K562 (cell line): ENCODE data around the gene LPCAT3. TPM values are rescaled to one million over a fixed set of nuclear protein-coding genes. Genes with fewer than 3 reads are reported as not detected.

Experiments
- ATF2 ChIP-seq: sonication (generic); formaldehyde crosslinking; IDR thresholded peaks from 2 replicates; pipeline ENCODE4 v1.8.1; 2022; ENCODE audit warnings: missing genetic modification reagents
- CBFB ChIP-seq: sonication (generic); formaldehyde crosslinking; IDR thresholded peaks from 2 replicates; pipeline ENCODE4 v1.4.0; 2020; ENCODE audit warnings: mild to moderate bottlenecking, missing genetic modification reagents
- ETV5 ChIP-seq: sonication (generic); formaldehyde crosslinking; IDR thresholded peaks from 2 replicates; pipeline ENCODE4 v1.4.0; 2020; ENCODE audit warnings: low read depth, mild to moderate bottlenecking, missing genetic modification reagents
- FOXP1 ChIP-seq: sonication (generic); formaldehyde crosslinking; IDR thresholded peaks from 2 replicates; pipeline ENCODE4 v1.8.0; 2022; ENCODE audit warnings: mild to moderate bottlenecking, missing genetic modification reagents
- GTF2E2 ChIP-seq: fragments of 200-800 bp; sonication (Bioruptor generic); IDR thresholded peaks from 2 replicates; pipeline ENCODE4 v1.6.1; 2016; ENCODE audit warnings: missing genetic modification characterization, missing compliant biosample characterization
- ILK ChIP-seq: fragments of 450-650 bp; IDR thresholded peaks from 2 replicates; pipeline ENCODE4 v1.6.1; 2016; ENCODE audit warnings: missing genetic modification characterization, low read depth, mild to moderate bottlenecking, missing compliant biosample characterization, moderate library complexity, borderline replicate concordance
- KDM4B ChIP-seq, 2 experiments: fragments of 450-650 bp in 1 of 2; sonication (generic) in 1 of 2; IDR thresholded peaks; 2 replicates each; pipeline ENCODE4 v1.6.1; 2016 to 2017; ENCODE audit warnings: borderline replicate concordance in 2 of 2, antibody characterized with exemption in 1 of 2, low read depth in 1 of 2, mild to moderate bottlenecking in 1 of 2
- MBD2 ChIP-seq: sonication (generic); IDR thresholded peaks from 2 replicates; pipeline ENCODE4 v1.6.1; 2016; ENCODE audit warnings: low read depth, borderline replicate concordance
- MED1 ChIP-seq: sonication (generic); formaldehyde crosslinking; IDR thresholded peaks from 2 replicates; pipeline ENCODE4 v1.8.1; 2023; ENCODE audit warnings: missing genetic modification reagents, borderline replicate concordance
- RNF2 ChIP-seq: sonication (generic); IDR thresholded peaks from 2 replicates; pipeline ENCODE4 v1.6.1; 2016
- ZBTB26 ChIP-seq: fragments of 450-650 bp; formaldehyde crosslinking; IDR thresholded peaks from 2 replicates; pipeline ENCODE4 v1.4.0; 2022; ENCODE audit warnings: missing genetic modification characterization
- ZNF121 ChIP-seq: sonication (generic); formaldehyde crosslinking; conservative IDR thresholded peaks from 2 replicates; pipeline ENCODE4 v1.8.0; 2022; ENCODE audit warnings: missing genetic modification reagents
- ZNF561 ChIP-seq: fragments of 450-650 bp; formaldehyde crosslinking; conservative IDR thresholded peaks from 2 replicates; pipeline ENCODE4 v1.4.0; 2020; ENCODE audit warnings: mild to moderate bottlenecking, moderate library complexity
- ZNF609 ChIP-seq: sonication (generic); formaldehyde crosslinking; IDR thresholded peaks from 2 replicates; pipeline ENCODE4 v1.8.1; 2023; ENCODE audit warnings: missing genetic modification reagents, mild to moderate bottlenecking, borderline replicate concordance
- ZNF644 ChIP-seq: fragments of 200-800 bp; sonication (Bioruptor generic); IDR thresholded peaks from 2 replicates; pipeline ENCODE4 v1.6.1; 2016; ENCODE audit warnings: low read depth, missing genetic modification characterization, missing compliant biosample characterization
- polyA plus RNA-seq, 8 experiments: library from polyadenylated mRNA; depleted of rRNA in 4 of 8; stranded (reverse) in 5 of 8; unstranded in 3 of 8; fragments of >200 nt; fragmentation: Nextera tagmentation in 2 of 8; fragmentation: Illumina TruSeq in 1 of 8; extraction: Ambion mirVana in 2 of 8; extraction: Trizol in 1 of 8; gene quantifications; 2 replicates each; pipeline versions ENCODE4 v1.2.1 to v1.2.3, GENCODE V29; 2011 to 2014; ENCODE audit warnings: inconsistent platforms in 1 of 8, missing spikeins in 1 of 8
- total RNA-seq, 7 experiments: library from RNA; depleted of rRNA in 6 of 7; stranded (reverse); fragments of >200 nt in 6 of 7; fragmentation: Illumina TruSeq in 2 of 7; extraction: Trizol in 2 of 7; gene quantifications; 2 replicates each; pipeline versions ENCODE4 v1.2.1 to v1.2.3, GENCODE V29; 2011 to 2021; ENCODE audit warnings: low replicate concordance in 1 of 7
- TF ChIP-seq, protein P1 (sequence below), 2 experiments: fragments of 450-650 bp; IDR thresholded peaks; 2 replicates each; pipeline ENCODE4 v1.6.1; 2016
- TF ChIP-seq, protein P2 (sequence below): fragments of 450-650 bp; IDR thresholded peaks from 2 replicates; pipeline ENCODE4 v1.6.1; 2014; ENCODE audit warnings: low read depth, mild to moderate bottlenecking, moderate library complexity, borderline replicate concordance

Gene LPCAT3
- total and polyA plus RNA-seq, 9 of the 15 experiments (the other 6 are each of a cell fraction or from before 2014, with no cell fraction given): 4.9 to 52.5 (median 25.3) TPM

DNA sequence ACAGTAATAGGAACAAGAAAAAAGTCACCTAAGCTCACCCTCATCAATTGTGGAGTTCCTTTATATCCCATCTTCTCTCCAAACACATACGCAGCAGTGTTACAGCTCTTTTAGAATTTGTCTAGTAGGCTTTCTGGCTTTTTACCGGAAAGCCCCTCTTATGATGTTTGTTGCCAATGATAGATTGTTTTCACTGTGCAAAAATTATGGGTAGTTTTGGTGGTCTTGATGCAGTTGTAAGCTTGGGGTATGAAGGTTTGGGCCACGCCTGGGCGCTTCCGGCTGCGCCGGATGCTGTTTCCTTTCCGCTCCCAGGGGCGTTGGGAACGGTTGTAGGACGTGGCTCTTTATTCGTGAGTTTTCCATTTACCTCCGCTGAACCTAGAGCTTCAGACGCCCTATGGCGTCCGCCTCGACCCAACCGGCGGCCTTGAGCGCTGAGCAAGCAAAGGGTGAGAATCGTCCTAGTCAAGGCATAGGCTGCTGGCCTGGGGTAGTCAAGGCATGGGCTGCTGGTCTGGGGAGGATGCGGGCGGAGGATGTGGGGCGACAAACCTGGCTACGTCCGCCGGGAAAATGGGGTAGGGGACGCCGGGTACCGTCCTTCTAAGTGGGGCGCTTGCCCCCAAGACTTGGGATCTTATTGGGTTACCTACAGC lies 74.4 kb downstream of the LPCAT3 start, which contains the start of the genes C12orf57 and RNU7-1 (continued):
- TF ChIP-seq ZNF561 (CRISPR knock-in tag) (peak; percentile 87), FOXP1 (CRISPR knock-in tag) (no peak), ILK (no peak), ETV5 (CRISPR knock-in tag) (no peak), KDM4B (IDR thresholded peaks at IDR 0.05; ENCODE audit: borderline replicate concordance in 2 of 2, low read depth in 1 of 2) (peak in 1 of 2 experiments; percentile 97; a peak in 2 of 4 replicates), MBD2 (peak; percentile 87), CBFB (CRISPR knock-in tag) (no peak), ATF2 (CRISPR knock-in tag) (no peak), ZBTB26 (CRISPR knock-in tag) (peak; percentile 99), ZNF609 (no peak), GTF2E2 (tag) (peak; percentile 100), RNF2 (peak; percentile 99), MED1 (CRISPR knock-in tag) (no peak), ZNF121 (no peak), ZNF644 (tag) (no peak)
- TF ChIP-seq, protein P1, sequence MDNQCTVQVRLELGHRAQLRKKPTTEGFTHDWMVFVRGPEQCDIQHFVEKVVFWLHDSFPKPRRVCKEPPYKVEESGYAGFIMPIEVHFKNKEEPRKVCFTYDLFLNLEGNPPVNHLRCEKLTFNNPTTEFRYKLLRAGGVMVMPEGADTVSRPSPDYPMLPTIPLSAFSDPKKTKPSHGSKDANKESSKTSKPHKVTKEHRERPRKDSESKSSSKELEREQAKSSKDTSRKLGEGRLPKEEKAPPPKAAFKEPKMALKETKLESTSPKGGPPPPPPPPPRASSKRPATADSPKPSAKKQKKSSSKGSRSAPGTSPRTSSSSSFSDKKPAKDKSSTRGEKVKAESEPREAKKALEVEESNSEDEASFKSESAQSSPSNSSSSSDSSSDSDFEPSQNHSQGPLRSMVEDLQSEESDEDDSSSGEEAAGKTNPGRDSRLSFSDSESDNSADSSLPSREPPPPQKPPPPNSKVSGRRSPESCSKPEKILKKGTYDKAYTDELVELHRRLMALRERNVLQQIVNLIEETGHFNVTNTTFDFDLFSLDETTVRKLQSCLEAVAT (IDR thresholded peaks at IDR 0.05): peak; percentile 74 to 80
- TF ChIP-seq, protein P2, sequence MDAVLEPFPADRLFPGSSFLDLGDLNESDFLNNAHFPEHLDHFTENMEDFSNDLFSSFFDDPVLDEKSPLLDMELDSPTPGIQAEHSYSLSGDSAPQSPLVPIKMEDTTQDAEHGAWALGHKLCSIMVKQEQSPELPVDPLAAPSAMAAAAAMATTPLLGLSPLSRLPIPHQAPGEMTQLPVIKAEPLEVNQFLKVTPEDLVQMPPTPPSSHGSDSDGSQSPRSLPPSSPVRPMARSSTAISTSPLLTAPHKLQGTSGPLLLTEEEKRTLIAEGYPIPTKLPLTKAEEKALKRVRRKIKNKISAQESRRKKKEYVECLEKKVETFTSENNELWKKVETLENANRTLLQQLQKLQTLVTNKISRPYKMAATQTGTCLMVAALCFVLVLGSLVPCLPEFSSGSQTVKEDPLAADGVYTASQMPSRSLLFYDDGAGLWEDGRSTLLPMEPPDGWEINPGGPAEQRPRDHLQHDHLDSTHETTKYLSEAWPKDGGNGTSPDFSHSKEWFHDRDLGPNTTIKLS: peak; percentile 69
